ENCODE measurements around the gene OCA2.

OCA2 gene

GRCh38 chr15:27797765-27798164, 301.4 kb downstream of the OCA2 start:
- DNase-seq = no peak
- Histone ChIP-seq H3K27me3 (ENCODE audit: insufficient read depth, low read depth, severe bottlenecking) (no peaks in the 10 kb centered on the region), H3K36me3 (no peaks in the 10 kb centered on the region), H3K4me3 (ENCODE audit: low read depth, low read length) (no peak overlapping the region), H3K27ac (no peak overlapping the region), H3K9me3 (ENCODE audit: severe bottlenecking) (no peaks in the 10 kb centered on the region)
- no peak for TF ChIP-seq CTCF (IDR thresholded peaks at IDR 0.05; ENCODE audit: low read depth, low read length)

GRCh38 chr15:27796405-27797320, 302.5 kb downstream of the OCA2 start:
- Histone ChIP-seq H3K4me3 (ENCODE audit: low read depth, low read length) (no peak overlapping the region), H3K36me3 (no peaks in the 10 kb centered on the region), H3K9me3 (ENCODE audit: severe bottlenecking) (no peaks in the 10 kb centered on the region), H3K27me3 (ENCODE audit: insufficient read depth, low read depth, severe bottlenecking) (no peaks in the 10 kb centered on the region), H3K27ac (no peak overlapping the region)
- no peak for TF ChIP-seq CTCF (IDR thresholded peaks at IDR 0.05; ENCODE audit: low read depth, low read length)
- no peak for DNase-seq

GRCh38 chr15:27792756-27793264, 306.3 kb downstream of the OCA2 start:
- Histone ChIP-seq H3K27ac (no peak overlapping the region), H3K27me3 (ENCODE audit: insufficient read depth, low read depth, severe bottlenecking) (no peaks in the 10 kb centered on the region), H3K36me3 (no peaks in the 10 kb centered on the region), H3K4me3 (ENCODE audit: low read depth, low read length) (no peak overlapping the region), H3K9me3 (ENCODE audit: severe bottlenecking) (no peaks in the 10 kb centered on the region)
- no peak for TF ChIP-seq CTCF (IDR thresholded peaks at IDR 0.05; ENCODE audit: low read depth, low read length)
- no peak for DNase-seq

- TF ChIP-seq CTCF (IDR thresholded peaks at IDR 0.05; ENCODE audit: low read depth, low read length) = no peak
- no peaks in the 10 kb centered on the region for H3K27me3 ChIP-seq (ENCODE audit: insufficient read depth, low read depth, severe bottlenecking)
- no peaks in the 10 kb centered on the region for H3K9me3 ChIP-seq (ENCODE audit: severe bottlenecking)
- no peaks in the 10 kb centered on the region for H3K36me3 ChIP-seq
- no peak overlapping the region for H3K4me3 ChIP-seq (ENCODE audit: low read depth, low read length)
- H3K27ac ChIP-seq = no peak overlapping the region
- DNase-seq = no peak
These were observed 308.8 kb downstream of the OCA2 start for GRCh38 chr15:27790270-27790669.

- TF ChIP-seq CTCF (IDR thresholded peaks at IDR 0.05; ENCODE audit: low read depth, low read length) = no peak
- Histone ChIP-seq H3K36me3 (no peaks in the 10 kb centered on the region), H3K9me3 (ENCODE audit: severe bottlenecking) (no peaks in the 10 kb centered on the region), H3K27me3 (ENCODE audit: insufficient read depth, low read depth, severe bottlenecking) (no peaks in the 10 kb centered on the region), H3K4me3 (ENCODE audit: low read depth, low read length) (no peak overlapping the region), H3K27ac (no peak overlapping the region)
- no peak for DNase-seq
These were observed 311.2 kb downstream of the OCA2 start for GRCh38 chr15:27787931-27788330.
